GM19324 (cell line): ENCODE measurements around the gene AFF2.
"Not testable (repeated sequence)": the region's sequence is repeated elsewhere in the genome, so short reads cannot be mapped to it uniquely, and the experiment has no call there.

Source experiments
- ATAC-seq: cut with Tn5 transposase; IDR thresholded peaks from one replicate; pipeline ENCODE4 v1.9.1; 2021; ENCODE audit warnings: mild to moderate bottlenecking, moderate library complexity; ENCODE audit not compliant: unreplicated experiment, low FRiP score

AFF2 gene

DNA sequence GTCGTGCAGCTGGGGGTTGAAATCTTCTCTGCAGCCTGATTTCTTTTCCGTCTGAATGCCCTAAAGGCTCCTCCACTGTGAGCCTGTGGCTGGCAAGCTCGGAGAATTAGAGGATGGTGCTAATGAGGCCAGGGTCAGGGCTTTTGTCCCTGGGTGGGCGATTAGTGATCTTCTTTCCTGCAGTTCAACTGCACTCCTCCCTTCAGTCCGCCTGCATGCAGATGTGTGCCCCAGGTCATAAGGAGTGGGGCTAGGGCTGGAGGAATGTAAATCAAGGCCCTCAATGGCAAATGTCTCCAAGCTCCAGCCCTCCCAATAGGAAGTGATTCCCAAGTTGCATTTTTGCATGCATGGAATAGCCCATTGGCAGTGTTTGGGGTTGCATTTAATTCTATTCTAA lies 405.0 kb downstream of the AFF2 start:
- ATAC-seq: no peak

DNA sequence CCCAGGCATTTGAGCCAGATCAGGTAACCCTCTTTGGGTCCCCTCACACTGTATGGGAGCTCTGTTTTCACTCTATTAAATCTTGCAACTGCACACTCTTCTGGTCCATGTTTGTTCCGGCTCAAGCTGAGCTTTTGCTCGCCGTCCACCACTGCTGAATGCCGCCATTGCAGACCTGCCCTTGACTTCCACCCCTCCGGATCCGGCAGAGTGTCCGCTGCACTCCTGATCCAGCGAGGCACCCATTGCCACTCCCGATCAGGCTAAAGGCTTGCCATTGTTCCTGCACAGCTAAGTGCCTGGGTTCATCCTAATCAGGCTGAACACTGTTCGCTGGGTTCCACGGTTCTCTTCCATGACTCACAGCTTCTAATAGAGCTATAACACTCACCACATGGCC lies 406.2 kb downstream of the AFF2 start:
- not testable (repeated sequence) for ATAC-seq

DNA sequence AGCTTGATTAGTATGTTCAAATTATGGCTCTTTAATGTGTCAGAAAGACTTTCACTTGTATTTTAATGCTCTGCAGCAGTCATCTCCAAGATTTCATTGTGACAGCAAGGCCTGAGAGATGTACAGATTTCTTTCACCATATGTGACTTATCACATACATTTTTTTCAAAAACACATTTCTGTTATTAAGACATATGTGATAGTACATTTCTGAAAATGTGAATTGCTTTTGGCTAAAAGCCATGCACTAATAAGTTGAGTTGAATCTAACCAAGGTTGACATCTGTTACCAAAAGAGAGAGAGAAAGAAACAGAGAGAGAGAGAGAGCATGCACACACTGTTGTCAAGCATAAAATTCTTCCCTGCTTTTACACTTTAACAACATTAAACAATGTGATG lies 409.3 kb downstream of the AFF2 start:
- no peak for ATAC-seq

DNA sequence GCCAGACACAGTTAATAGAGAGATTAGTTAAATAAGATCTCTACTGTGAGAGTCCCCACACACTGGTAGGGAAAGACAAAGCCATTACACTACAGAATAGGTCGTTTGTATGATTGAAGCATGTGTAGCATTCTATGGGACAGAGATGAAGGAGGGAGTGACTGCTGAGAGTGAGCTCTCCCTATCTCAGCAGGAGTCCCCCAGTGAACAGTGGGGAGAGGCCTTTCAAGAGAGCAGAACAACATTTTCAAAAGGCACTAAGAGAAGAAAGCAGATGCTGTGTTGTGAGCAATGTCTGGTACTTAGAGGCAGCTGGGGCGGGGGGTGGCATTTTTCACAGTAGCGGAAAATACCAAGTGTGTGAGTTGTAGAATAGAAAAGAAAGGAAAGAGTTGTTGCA lies 413.6 kb downstream of the AFF2 start:
- no peak for ATAC-seq

DNA sequence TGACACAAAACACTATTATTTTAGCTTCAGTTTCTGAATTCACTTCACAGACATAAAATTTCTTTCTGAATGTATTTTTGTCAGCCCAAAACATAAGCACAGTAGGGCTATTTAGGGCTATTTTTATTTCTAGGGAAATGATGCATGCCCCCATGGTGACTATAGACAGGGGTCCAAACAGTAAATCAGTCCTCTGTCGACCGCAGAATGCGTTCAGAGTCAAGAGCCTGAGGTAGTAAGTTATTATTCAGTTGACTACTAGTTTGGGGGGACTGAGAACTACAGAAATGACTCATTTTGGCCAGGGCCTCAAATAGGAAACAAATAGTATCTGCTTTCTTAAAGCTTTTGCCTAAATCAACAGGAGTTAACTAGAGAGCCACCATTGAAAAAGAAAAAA lies 414.4 kb downstream of the AFF2 start:
- peak; percentile 80 for ATAC-seq

GRCh38 chrX:148915474-148915873 lies 415.1 kb downstream of the AFF2 start:
- peak; percentile 24 for ATAC-seq

- ATAC-seq: no peak
Observed at GRCh38 chrX:148917441-148917840, 417.0 kb downstream of the AFF2 start.

GRCh38 chrX:148923631-148924030 lies 423.2 kb downstream of the AFF2 start:
- ATAC-seq: no peak

GRCh38 chrX:148926371-148926770 lies 426.0 kb downstream of the AFF2 start:
- ATAC-seq: no peak

- no peak for ATAC-seq
Observed at GRCh38 chrX:148928811-148929210, 428.4 kb downstream of the AFF2 start.

GRCh38 chrX:148929686-148930085 lies 429.3 kb downstream of the AFF2 start:
- no peak for ATAC-seq

DNA sequence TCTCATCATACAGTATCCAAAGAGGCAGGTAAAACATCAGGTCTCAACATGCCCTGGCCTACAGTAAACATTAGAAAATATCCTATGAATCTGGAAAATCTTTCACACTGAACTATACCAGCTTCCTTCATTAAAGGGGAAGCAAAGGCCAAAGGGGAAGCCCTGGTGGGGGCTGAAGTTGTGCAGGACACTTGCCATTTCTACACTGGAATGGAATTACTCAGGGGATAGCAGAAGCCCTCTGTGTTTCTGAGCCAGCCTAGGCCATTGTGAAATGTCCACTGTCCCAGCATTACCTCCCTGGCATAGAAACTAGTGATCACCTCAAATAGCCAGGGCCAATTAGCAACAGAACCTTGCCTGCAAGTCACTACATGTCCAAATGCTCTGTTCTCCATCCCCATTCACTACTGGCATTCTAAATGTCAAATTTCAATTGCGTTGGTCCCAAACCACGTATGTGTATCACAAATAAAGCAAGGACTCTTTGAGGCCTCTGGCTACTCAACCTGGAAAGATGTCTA lies 429.9 kb downstream of the AFF2 start:
- ATAC-seq: no peak

DNA sequence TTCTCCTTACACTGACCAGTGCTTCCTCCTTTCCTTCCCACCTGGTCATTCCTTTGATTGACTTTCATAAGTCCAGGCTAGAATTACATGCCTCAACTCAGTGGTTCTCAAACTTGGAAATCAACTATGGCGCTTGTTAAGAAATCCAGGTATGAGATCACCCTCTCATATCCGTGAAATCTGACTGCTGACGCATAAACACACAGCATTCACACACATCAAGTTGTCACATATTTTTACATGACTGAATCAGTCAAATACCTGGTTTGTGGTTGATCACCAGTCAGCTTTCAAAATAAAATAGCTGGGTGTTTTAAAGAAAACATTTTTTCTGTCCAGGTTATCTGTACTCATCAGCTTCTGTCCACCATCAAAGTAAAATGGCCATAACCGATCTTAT lies 433.5 kb downstream of the AFF2 start:
- no peak for ATAC-seq

- no peak for ATAC-seq
Observed at GRCh38 chrX:148938348-148938747, 437.9 kb downstream of the AFF2 start.

DNA sequence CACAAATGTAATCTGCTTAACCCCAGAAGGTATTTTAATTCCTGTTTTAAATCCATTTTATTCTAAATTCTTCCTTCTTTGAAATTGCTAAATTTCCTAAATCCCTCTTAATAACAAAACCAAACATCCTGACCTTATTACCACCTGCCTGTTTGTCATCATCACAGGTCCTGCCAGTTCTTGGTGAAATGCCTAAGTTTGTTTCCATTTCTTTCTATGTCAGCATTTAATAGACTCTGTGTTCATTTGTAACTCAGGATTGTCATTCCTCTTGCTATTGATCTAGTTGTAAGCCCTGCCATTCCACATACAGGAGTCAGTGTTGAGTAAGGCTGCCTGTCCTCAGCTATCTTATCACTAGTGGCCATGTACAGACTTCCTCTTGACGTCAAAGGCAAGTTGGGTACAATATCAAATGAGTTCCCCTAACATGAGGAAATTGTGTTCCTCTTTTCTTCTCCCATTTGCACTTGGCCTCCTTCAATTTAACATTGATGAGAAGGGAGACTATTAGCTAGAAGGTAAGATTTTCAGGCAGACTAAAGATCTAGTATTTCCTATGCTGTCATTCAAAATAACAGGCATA lies 440.1 kb downstream of the AFF2 start:
- ATAC-seq: no peak

DNA sequence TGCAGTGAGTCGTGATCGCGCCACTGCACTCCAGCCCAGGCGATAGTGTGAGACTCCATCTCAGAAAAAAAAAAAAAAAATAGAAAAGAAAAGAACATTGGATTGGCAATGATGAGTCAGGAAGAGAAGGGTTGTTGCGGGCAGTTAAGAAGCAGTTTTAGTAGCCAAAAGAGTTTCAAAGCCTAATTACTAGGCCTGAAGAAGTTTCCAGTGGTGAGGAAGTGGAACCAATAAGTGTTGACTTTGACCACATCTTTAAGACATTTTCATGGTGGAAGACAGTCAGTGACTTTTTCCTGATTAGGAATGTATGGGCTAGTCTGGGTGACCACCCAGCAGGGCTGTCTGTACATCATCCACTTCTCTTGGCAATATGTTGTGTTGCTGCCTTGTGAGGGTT lies 442.3 kb downstream of the AFF2 start:
- ATAC-seq: no peak

- no peak for ATAC-seq
Observed at GRCh38 chrX:148947399-148947975, 447.1 kb downstream of the AFF2 start.

DNA sequence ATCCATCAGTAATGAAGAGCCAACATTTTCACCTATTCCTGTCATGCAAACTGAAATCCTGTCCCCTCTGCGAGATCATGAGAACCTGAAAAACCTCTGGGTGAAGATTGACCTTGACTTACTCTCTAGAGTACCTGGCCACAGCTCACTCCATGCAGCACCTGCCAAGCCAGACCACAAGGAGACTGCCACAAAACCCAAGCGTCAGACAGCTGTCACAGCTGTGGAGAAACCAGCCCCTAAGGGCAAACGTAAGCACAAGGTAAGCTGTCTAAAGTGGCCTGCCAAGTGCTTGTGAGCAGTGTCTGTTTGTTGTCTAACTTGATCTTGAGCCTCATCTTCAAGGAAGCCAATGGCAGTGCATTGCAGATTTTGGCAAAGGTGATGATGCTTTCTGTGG lies 455.9 kb downstream of the AFF2 start:
- no peak for ATAC-seq

DNA sequence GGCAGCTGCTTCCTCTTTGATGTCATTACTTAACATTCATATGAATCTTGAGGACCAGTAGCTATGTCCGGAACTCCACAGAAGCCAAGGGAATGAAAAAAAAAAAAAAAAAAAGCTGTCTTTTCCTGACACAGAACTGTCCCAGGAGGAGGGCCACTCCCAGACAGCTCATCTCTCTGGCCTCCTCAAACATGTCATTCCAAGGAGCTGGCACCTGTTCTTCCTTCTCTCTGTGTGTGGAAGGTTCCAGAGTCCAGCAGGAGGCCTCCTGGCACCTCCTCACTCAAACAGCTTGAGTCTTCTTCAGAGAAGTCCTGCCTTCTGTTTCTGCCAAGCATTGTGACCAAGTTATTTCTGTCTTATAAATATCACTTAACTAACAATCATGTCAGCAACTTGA lies 458.5 kb downstream of the AFF2 start:
- no peak for ATAC-seq

DNA sequence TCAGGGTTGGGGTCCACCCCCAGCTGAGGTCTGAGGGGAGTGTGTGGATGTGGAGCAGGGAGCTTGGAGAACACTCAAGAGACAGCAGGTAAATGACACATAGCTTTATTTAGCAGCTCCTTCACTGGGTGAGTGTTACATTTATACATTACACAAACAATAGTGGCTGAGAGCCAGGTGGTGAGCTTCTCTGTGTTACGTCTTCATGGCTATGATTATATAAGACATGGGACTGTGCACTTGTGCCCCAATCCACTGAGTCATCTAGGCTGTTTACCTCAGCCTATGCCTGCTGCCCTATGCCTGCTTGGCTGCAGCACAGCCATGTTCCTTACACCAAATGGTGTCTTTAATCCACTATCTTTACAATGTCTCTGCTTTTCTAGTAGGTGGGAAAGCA lies 459.6 kb downstream of the AFF2 start:
- ATAC-seq: no peak

- no peak for ATAC-seq
Observed at GRCh38 chrX:148961985-148962384, 461.6 kb downstream of the AFF2 start.

GRCh38 chrX:148976571-148977400 lies 476.4 kb downstream of the AFF2 start:
- no peak for ATAC-seq
